ENCODE data around the gene MYO18A.

GRCh38 chr17:29062215-29062614 is 118.0 kb downstream of the MYO18A start:
- TF ChIP-seq CTCF (IDR thresholded peaks at IDR 0.05; ENCODE audit: insufficient read depth, low read depth, low read length) (no peak), EZH2 (IDR thresholded peaks at IDR 0.05; ENCODE audit: insufficient read depth, low read length) (no peak)
